Activated T-helper 1 cell treated with anti-CD3 and anti-CD28 coated beads, Interleukin-12 subunit alpha, Interleukin-12 subunit beta, Interleukin-2, Interleukin-4 antibody, amounts not matched to agents 30 ng/mL and 10 ng/mL and 1 ng/mL, durations not matched to agents 14 hours and 24 hours and 36 hours (primary cell): ENCODE results near the gene ACER2. TPM values are rescaled to one million over a fixed set of nuclear protein-coding genes. Genes with fewer than 3 reads are reported as not detected.
A peak's percentile ranks its signal among the peaks of the same experiment; 100 is the strongest.

ENCODE experiments used
- DNase-seq: peaks from one replicate; pipeline ENCODE4 v3.0.0; 2021; ENCODE audit warnings: low spot score
- H3K27ac Mint-ChIP-seq: one replicate; pipeline ENCODE4 v1.8.0; 2021; ENCODE audit warnings: mild to moderate bottlenecking, mixed read lengths
- H3K27me3 Mint-ChIP-seq: one replicate; pipeline ENCODE4 v1.8.0; 2022; ENCODE audit warnings: mild to moderate bottlenecking, moderate library complexity, mixed read lengths; ENCODE audit not compliant: insufficient read depth
- H3K36me3 Mint-ChIP-seq: one replicate; pipeline ENCODE4 v1.8.0; 2021; ENCODE audit warnings: low read depth, mixed read lengths
- H3K4me1 Mint-ChIP-seq: one replicate; pipeline ENCODE4 v1.8.0; 2021; ENCODE audit warnings: low read depth, mixed read lengths
- H3K4me3 Mint-ChIP-seq: one replicate; pipeline ENCODE4 v1.8.0; 2021; ENCODE audit warnings: mild to moderate bottlenecking, moderate library complexity, mixed read lengths
- H3K9me3 Mint-ChIP-seq: one replicate; pipeline ENCODE4 v1.8.0; 2021; ENCODE audit warnings: mixed read lengths
- intact Hi-C: fragments of 100-400 bp; cut with micrococcal nuclease; formaldehyde crosslinking; loops from one replicate; pipeline ENCODE4 v1.15.1; 2024
- total RNA-seq: library from RNA; stranded (reverse); gene quantifications from 2 replicates; pipeline ENCODE4 v1.2.3, GENCODE V29; 2022

ACER2 gene
- total RNA-seq, 1 donor from 2014 or later: 1.4 TPM

DNA sequence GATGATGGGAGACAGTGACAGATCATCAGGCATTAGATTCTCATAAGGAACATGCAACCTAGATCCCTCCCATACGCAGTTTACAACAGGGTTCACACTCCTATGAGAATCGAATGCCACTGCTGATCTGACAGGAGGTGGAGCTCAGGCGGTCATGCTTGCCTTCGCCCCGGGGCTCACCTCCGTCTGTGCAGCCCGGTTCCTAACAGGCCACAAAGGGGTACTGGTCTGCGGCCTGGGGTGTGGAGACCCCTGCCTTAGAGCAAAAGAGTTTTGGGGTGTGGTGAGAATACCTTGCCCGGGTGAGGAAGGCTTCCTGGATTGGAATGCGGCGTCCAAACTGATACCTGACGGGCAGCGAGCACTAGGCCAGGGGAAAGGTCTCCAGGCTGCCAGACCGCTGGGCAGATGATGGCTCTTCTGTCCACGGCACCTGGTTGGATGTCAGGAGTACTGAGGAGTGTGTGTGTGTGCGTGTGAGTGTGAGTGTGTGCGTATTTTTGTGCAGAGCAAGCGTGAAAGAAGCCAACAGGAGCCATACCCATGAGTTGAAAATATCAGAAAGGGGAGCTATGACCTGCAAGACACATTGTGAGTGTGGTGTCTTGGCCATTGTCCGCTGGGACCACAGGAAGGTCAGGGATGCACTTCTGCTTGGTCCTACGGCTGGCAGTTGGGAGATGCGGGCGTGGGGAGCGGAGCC lies 55.4 kb downstream of the ACER2 start:
- Mint-ChIP-seq H3K4me3 (peak overlapping the region; percentile 85), H3K27ac (no peak overlapping the region)

DNA sequence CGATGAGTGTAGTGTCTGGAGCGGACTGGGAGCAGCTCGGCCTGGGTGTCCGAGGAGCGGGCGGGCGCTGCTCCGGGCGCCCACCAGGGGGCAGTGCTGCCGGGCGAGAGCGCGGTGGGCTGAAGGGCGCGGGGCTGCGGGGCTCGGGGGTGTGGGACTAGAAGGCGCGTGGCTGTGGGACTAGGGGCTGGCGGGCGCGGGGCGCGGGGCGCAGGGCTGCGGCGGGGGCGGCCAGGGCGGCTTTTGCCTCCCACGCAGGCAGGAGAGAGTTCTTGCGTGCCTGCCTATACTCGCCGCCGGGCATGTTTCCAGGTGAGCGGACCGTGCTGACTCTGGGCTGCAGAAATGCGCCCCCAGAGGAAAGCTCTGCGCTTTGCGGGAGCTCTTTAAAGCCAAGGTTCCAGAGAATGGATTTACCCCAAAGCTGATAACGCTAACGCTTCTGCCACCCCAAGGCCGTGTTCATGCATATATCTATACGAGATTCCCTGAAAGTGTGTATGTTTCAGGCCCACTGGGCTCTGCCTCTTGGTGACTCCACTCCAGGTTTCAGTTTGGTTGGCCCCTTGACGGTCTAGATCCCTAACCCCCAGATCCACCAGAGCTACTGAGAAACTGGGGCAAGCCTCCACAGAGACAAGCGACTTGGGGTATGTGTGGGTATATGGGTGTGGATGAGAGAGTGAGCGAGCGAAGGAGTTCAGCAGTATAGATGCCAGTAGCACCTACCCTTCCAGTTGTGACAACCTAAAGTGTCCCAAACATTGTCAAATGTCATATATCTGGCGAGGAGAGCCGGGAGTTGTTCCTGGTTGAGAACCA lies 56.2 kb downstream of the ACER2 start:
- Mint-ChIP-seq H3K4me1 (peaks cover 18% of the 10 kb centered on the region), H3K36me3 (no peaks in the 10 kb centered on the region), H3K4me3 (peak overlapping the region; percentile 85), H3K9me3 (no peaks in the 10 kb centered on the region), H3K27ac (no peak overlapping the region), H3K27me3 (peaks cover 8% of the 10 kb centered on the region)
- intact Hi-C loops: loop anchor here (1.0 to 10.0 kb wide), 4 partner anchors 280 to 1650 kb away; partner anchors contain the start of gene MLLT3
- peak; percentile 64 for DNase-seq

More for the DNA sequence above, 55.4 kb downstream of the ACER2 start:
- Mint-ChIP-seq H3K27me3 (peaks cover 8% of the 10 kb centered on the region), H3K4me1 (peaks cover 15% of the 10 kb centered on the region), H3K9me3 (no peaks in the 10 kb centered on the region), H3K36me3 (no peaks in the 10 kb centered on the region)
- DNase-seq: no peak
- intact Hi-C loops: loop anchor here (2.0 to 10.0 kb wide), 3 partner anchors 279 to 1651 kb away; partner anchors contain the start of gene MLLT3

DNA sequence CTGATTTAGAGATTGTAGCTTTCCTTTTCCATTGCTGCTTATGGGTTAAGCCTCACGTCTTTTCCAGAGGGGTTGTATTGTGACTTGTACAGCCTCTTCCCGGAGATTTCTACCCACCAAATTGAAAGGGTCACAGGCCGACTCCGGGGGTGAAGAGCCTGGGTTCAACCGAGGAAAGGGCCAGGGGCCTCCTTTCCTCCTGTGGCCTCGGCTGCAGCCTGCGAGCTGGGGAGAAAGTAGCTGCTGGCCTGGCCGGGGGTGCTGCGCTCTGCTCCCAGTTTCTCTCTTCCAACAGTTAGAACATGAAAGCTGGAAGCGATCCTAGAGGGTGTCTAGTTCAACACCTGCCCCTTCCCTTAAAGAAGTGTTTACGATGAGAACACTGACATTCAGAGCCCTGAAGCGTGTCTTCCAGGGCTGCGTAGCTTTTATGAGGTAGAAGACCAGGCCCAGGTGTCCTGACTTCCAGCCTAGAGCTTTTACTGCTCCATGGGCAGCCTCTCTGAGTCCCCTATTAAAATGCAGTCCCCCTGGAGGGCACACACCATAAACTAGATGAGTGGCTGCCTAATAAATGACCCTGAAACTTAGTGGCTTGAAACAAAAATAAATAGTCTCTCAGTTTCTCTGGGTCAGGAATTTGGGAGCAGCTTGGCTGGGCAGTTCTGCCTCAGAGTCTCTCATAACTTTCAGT lies 56.9 kb downstream of the ACER2 start:
- Mint-ChIP-seq H3K27me3 (peaks cover 5% of the 10 kb centered on the region), H3K27ac (no peak overlapping the region), H3K4me3 (peak overlapping the region; percentile 85), H3K36me3 (no peaks in the 10 kb centered on the region), H3K9me3 (no peaks in the 10 kb centered on the region), H3K4me1 (peaks cover 18% of the 10 kb centered on the region)
- intact Hi-C loops: loop anchor here (1.0 to 10.0 kb wide), 4 partner anchors 281 to 1649 kb away; partner anchors contain the start of gene MLLT3
- no peak for DNase-seq

DNA sequence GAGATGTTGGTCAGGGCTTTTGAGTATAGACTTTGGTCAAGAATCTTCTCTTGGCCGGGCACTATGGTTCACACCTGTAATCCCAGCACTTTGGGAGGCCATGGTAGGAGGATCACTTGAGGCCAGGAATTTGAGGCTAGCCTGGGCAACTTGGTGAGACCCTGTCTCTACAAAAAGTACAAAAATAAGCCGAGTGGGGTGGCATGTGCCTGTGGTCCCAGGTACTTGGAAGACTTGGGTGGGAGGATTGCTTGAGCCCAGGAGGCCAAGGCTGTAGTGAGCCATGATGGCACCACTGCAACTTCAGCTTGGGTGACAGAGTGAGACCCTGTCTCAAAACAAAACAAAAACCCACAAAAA lies 57.5 kb downstream of the ACER2 start:
- Mint-ChIP-seq H3K9me3 (no peaks in the 10 kb centered on the region), H3K4me3 (no peak overlapping the region), H3K36me3 (no peaks in the 10 kb centered on the region), H3K27ac (no peak overlapping the region), H3K4me1 (peaks cover 18% of the 10 kb centered on the region), H3K27me3 (peaks cover 3% of the 10 kb centered on the region)
- DNase-seq: no peak
- intact Hi-C loops: loop anchor here (10.0 kb wide), 1 partner anchor 1649 kb away; no protein-coding TSS in a partner anchor

DNA sequence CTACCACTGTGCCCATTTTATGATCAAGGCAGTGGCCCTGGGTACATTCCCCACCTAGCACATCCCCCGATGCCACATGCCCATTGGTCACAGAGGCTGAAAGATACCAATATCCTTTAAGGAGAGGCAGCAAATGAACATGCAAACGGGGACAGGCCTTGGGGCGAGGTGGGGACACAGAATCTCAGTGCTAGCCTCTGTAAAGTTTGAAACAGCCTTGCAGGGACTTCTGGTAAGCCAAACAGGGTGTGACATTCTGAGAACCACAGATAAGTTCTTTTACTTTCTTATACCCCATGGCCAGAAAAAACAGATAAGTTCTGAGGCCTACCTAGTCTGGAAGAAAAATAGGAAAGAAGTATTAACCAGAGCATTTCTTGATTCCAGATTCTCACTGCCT lies 60.5 kb downstream of the ACER2 start:
- Mint-ChIP-seq H3K9me3 (no peaks in the 10 kb centered on the region), H3K27ac (no peak overlapping the region), H3K4me3 (no peak overlapping the region), H3K27me3 (peaks cover 10% of the 10 kb centered on the region), H3K4me1 (peaks cover 28% of the 10 kb centered on the region), H3K36me3 (no peaks in the 10 kb centered on the region)
- no peak for DNase-seq
- intact Hi-C loops: loop anchor here (10.0 kb wide), 1 partner anchor 1646 kb away; no protein-coding TSS in a partner anchor

DNA sequence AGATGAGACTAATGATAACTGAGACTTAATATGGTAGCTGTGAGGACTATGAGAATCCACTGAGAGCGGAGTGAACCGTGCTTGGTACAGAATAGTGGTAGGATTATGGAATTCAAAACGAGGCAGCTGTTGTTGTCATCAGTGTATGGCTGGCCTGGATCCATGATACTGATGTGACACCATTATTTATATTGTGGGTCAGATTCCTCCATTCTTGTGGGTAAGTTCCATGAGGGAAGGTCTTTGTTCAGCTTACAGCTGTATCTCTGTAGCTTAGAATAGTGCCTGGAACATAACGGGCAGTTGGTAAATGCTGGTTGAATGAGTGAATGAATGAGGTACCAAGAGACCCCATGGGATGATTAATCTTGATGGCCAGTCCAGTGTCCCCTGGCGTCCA lies 61.8 kb downstream of the ACER2 start:
- no peaks in the 10 kb centered on the region for H3K36me3 Mint-ChIP-seq
- intact Hi-C loops: loop anchor here (5.0 kb wide), 3 partner anchors 42 to 1562 kb away; partner anchors contain the start of gene HACD4
- no peaks in the 10 kb centered on the region for H3K9me3 Mint-ChIP-seq
- no peak overlapping the region for H3K4me3 Mint-ChIP-seq
- no peak overlapping the region for H3K27ac Mint-ChIP-seq
- H3K4me1 Mint-ChIP-seq: peaks cover 19% of the 10 kb centered on the region
- H3K27me3 Mint-ChIP-seq: peaks cover 15% of the 10 kb centered on the region
- no peak for DNase-seq

DNA sequence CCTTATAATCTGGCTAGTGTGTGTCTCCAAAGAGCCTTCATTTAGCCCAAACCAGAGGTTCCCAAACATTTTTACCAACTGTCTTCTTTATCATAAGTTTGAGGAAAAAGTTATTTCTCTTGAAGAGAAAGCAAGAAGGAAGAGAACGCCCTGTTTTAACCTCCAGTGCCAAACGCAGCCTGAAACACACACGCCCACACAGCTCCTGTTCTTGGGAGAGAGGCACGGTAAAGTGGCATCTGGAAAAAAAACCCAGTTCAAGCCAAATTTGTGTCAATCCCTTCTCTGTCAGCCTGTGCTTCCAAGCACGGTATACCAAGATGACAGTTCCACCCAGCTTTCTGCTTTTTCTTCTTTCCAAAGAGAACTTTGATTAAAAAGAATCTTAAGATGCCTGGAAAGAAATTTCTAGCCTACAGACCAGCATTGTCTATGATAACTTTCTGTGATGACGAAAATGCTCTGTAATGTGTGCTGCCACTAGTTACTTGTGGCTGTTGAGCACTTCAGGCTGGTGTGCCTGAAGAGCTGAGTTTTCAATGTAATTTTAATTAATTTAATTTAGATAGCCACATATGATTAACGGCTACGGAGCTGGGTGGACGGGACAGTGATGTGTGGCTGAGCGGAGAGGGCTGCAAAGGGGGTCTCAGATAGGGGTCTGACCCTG lies 62.3 kb downstream of the ACER2 start:
- Mint-ChIP-seq H3K4me1 (peaks cover 19% of the 10 kb centered on the region), H3K9me3 (no peaks in the 10 kb centered on the region), H3K4me3 (no peak overlapping the region), H3K27ac (no peak overlapping the region), H3K36me3 (no peaks in the 10 kb centered on the region), H3K27me3 (peaks cover 15% of the 10 kb centered on the region)
- no peak for DNase-seq
- intact Hi-C loops: loop anchor here (1.0 to 5.0 kb wide), 4 partner anchors 22 to 1561 kb away; partner anchors contain the start of gene HACD4

DNA sequence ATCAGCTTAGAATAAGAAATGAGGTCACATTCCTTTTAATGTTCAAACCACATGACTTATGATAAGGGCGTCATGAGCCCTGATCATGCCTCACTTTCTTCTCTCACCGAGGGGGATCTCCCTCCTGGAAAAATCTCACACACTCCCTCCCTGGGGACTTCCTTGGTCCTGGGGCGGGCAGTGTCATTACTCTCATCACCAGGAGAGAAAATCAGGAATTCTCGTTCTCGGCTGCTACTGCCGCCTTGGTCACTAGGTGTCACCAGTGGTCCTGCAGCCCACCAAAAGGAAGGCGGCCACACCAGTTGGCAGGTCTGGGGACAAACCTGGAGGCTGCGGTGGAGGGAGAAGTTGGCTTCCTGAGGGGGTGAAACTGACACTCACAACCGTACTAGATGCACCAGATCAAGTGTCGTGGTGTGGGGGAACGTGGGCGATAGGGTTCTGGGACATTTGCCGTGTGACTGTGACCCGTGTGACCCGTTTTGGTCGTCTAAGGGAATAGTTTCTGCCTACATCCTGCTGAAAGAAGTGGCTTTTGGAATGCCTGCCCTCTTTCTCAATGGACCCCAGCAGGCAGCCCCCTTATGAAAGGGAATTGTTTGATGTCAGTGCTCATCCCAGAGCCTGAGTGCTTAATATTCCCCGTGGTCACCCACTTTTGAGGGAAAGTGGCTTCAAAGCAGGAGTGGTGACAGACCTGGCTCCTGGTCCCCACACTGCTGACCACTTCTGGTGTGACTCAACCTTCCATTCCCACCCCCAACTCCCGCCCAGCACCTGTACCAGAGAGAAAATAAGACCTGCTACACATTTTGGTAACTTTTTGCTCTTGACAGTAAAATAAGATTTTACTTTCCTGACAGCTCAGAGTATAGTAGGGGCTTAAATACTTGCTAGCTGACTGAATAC lies 63.2 kb downstream of the ACER2 start:
- intact Hi-C loops: loop anchor here (1.0 to 5.0 kb wide), 5 partner anchors 21 to 1560 kb away; partner anchors contain the start of gene HACD4
- DNase-seq: no peak
- peak overlapping the region; percentile 4 for H3K27ac Mint-ChIP-seq

DNA sequence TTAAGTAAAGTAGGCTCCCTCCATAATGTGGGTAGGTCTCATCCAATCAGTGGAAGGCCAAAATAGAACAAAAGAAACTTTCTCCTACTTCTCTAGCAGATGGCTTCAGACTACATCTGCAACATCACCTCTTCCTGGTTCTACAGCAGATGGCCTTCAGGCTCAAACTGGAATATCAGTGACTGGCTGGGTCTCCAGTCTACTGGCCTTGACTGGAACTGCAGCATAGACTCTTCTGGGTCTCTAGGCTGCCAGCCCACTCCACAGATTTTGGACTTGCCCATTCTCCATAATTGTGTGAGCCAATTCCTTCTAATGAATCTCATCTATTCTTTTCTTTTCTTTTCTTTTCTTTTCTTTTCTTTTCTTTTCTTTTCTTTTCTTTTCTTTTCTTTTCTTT lies 64.8 kb downstream of the ACER2 start:
- Mint-ChIP-seq H3K36me3 (no peaks in the 10 kb centered on the region), H3K4me3 (no peak overlapping the region), H3K4me1 (peaks cover 19% of the 10 kb centered on the region), H3K9me3 (no peaks in the 10 kb centered on the region), H3K27ac (no peak overlapping the region), H3K27me3 (peaks cover 15% of the 10 kb centered on the region)
- DNase-seq: no peak
- intact Hi-C loops: loop anchor here (2.0 to 5.0 kb wide), 4 partner anchors 39 to 1559 kb away; partner anchors contain the start of gene HACD4

More for the DNA sequence above, 63.2 kb downstream of the ACER2 start:
- no peaks in the 10 kb centered on the region for H3K9me3 Mint-ChIP-seq
- H3K4me1 Mint-ChIP-seq: peaks cover 19% of the 10 kb centered on the region
- no peaks in the 10 kb centered on the region for H3K36me3 Mint-ChIP-seq
- H3K27me3 Mint-ChIP-seq: peaks cover 15% of the 10 kb centered on the region
- no peak overlapping the region for H3K4me3 Mint-ChIP-seq

DNA sequence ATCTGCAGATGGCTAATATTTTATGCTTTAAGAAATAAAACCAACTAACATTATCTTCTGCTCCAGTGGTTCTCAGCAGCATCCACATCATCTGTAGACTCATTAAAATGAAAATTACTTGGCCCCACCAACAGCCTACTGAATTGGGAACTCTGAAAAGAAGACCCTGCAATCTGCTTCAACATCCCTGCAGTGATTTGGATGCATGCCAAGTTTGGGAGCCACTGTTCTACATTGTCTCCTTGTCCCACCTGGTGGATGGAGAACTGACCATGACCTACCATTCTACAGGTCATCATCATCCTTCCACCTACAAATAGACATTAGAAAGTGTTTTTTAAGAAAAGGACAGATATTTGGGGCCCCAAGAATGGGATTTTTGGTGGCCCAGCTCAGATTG lies 71.1 kb downstream of the ACER2 start:
- no peaks in the 10 kb centered on the region for H3K4me1 Mint-ChIP-seq
- intact Hi-C loops: no loop called here
- no peak overlapping the region for H3K27ac Mint-ChIP-seq
- DNase-seq: no peak
- H3K27me3 Mint-ChIP-seq: peaks cover 13% of the 10 kb centered on the region
- H3K4me3 Mint-ChIP-seq: no peak overlapping the region
- H3K9me3 Mint-ChIP-seq: no peaks in the 10 kb centered on the region
- no peaks in the 10 kb centered on the region for H3K36me3 Mint-ChIP-seq

DNA sequence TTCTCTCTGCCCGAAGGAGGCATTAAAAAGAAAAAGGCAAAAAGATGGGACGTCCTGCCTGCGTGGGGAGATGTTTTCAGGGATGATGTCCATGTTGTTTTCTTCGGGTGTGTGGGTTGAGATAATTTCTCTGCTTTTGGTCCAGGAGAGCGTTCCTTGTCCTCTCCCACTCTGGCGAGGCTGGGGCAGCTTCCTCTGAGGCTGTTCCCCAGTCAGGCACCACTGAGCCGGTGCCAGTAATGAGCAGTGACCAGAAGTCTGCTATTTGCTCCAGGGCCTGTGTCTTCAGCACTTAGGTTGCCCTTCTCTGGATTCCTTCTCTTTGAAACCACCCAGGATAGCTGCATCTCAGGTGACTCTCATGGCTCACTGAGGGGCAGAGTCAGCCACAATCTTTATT lies 71.5 kb downstream of the ACER2 start:
- intact Hi-C loops: no loop called here
- peaks cover 10% of the 10 kb centered on the region for H3K27me3 Mint-ChIP-seq
- H3K9me3 Mint-ChIP-seq: no peaks in the 10 kb centered on the region
- H3K4me3 Mint-ChIP-seq: no peak overlapping the region
- H3K36me3 Mint-ChIP-seq: no peaks in the 10 kb centered on the region
- no peaks in the 10 kb centered on the region for H3K4me1 Mint-ChIP-seq
- no peak for DNase-seq
- no peak overlapping the region for H3K27ac Mint-ChIP-seq
